HEK293 (cell line): ENCODE results near the gene ADRM1.

Source experiments
- REPIN1 ChIP-seq: fragments of 450-650 bp; formaldehyde crosslinking; IDR thresholded peaks from 2 replicates; pipeline ENCODE4 v1.5.1; 2017; ENCODE audit warnings: missing biosample characterization, missing genetic modification characterization, low read depth
- ZNF449 ChIP-seq: fragments of 450-650 bp; formaldehyde crosslinking; IDR thresholded peaks from 2 replicates; pipeline ENCODE4 v1.5.1; 2017; ENCODE audit warnings: missing biosample characterization, mild to moderate bottlenecking, missing genetic modification characterization, moderate library complexity
- ZSCAN5A ChIP-seq: fragments of 450-650 bp; formaldehyde crosslinking; IDR thresholded peaks from 2 replicates; pipeline ENCODE4 v1.5.1; 2016; ENCODE audit warnings: missing biosample characterization, missing genetic modification characterization
- TF ChIP-seq, protein P1 (sequence below): fragments of 450-650 bp; formaldehyde crosslinking; IDR thresholded peaks from 2 replicates; pipeline ENCODE4 v1.5.1; 2016; ENCODE audit warnings: missing biosample characterization, missing genetic modification characterization
- TF ChIP-seq, protein P2 (sequence below): fragments of 450-650 bp; formaldehyde crosslinking; IDR thresholded peaks from 2 replicates; pipeline ENCODE4 v1.5.1; 2016; ENCODE audit warnings: missing biosample characterization, missing genetic modification characterization
- TF ChIP-seq, protein P3 (sequence below): fragments of 450-650 bp; formaldehyde crosslinking; IDR thresholded peaks from 2 replicates; pipeline ENCODE4 v1.5.1; 2016; ENCODE audit warnings: missing biosample characterization, missing genetic modification characterization, borderline replicate concordance

GRCh38 chr20:62255976-62256375 is 46.8 kb upstream of the ADRM1 start:
- TF ChIP-seq, protein P1, sequence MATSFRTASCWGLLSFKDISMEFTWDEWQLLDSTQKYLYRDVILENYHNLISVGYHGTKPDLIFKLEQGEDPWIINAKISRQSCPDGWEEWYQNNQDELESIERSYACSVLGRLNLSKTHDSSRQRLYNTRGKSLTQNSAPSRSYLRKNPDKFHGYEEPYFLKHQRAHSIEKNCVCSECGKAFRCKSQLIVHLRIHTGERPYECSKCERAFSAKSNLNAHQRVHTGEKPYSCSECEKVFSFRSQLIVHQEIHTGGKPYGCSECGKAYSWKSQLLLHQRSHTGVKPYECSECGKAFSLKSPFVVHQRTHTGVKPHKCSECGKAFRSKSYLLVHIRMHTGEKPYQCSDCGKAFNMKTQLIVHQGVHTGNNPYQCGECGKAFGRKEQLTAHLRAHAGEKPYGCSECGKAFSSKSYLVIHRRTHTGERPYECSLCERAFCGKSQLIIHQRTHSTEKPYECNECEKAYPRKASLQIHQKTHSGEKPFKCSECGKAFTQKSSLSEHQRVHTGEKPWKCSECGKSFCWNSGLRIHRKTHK, result no peak
- TF ChIP-seq ZSCAN5A (tag by site-specific recombination), result no peak
- TF ChIP-seq, protein P2, sequence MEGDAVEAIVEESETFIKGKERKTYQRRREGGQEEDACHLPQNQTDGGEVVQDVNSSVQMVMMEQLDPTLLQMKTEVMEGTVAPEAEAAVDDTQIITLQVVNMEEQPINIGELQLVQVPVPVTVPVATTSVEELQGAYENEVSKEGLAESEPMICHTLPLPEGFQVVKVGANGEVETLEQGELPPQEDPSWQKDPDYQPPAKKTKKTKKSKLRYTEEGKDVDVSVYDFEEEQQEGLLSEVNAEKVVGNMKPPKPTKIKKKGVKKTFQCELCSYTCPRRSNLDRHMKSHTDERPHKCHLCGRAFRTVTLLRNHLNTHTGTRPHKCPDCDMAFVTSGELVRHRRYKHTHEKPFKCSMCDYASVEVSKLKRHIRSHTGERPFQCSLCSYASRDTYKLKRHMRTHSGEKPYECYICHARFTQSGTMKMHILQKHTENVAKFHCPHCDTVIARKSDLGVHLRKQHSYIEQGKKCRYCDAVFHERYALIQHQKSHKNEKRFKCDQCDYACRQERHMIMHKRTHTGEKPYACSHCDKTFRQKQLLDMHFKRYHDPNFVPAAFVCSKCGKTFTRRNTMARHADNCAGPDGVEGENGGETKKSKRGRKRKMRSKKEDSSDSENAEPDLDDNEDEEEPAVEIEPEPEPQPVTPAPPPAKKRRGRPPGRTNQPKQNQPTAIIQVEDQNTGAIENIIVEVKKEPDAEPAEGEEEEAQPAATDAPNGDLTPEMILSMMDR (tag by site-specific recombination), result no peak
- TF ChIP-seq, protein P3, sequence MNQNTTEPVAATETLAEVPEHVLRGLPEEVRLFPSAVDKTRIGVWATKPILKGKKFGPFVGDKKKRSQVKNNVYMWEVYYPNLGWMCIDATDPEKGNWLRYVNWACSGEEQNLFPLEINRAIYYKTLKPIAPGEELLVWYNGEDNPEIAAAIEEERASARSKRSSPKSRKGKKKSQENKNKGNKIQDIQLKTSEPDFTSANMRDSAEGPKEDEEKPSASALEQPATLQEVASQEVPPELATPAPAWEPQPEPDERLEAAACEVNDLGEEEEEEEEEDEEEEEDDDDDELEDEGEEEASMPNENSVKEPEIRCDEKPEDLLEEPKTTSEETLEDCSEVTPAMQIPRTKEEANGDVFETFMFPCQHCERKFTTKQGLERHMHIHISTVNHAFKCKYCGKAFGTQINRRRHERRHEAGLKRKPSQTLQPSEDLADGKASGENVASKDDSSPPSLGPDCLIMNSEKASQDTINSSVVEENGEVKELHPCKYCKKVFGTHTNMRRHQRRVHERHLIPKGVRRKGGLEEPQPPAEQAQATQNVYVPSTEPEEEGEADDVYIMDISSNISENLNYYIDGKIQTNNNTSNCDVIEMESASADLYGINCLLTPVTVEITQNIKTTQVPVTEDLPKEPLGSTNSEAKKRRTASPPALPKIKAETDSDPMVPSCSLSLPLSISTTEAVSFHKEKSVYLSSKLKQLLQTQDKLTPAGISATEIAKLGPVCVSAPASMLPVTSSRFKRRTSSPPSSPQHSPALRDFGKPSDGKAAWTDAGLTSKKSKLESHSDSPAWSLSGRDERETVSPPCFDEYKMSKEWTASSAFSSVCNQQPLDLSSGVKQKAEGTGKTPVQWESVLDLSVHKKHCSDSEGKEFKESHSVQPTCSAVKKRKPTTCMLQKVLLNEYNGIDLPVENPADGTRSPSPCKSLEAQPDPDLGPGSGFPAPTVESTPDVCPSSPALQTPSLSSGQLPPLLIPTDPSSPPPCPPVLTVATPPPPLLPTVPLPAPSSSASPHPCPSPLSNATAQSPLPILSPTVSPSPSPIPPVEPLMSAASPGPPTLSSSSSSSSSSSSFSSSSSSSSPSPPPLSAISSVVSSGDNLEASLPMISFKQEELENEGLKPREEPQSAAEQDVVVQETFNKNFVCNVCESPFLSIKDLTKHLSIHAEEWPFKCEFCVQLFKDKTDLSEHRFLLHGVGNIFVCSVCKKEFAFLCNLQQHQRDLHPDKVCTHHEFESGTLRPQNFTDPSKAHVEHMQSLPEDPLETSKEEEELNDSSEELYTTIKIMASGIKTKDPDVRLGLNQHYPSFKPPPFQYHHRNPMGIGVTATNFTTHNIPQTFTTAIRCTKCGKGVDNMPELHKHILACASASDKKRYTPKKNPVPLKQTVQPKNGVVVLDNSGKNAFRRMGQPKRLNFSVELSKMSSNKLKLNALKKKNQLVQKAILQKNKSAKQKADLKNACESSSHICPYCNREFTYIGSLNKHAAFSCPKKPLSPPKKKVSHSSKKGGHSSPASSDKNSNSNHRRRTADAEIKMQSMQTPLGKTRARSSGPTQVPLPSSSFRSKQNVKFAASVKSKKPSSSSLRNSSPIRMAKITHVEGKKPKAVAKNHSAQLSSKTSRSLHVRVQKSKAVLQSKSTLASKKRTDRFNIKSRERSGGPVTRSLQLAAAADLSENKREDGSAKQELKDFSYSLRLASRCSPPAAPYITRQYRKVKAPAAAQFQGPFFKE (tag by site-specific recombination), result no peak
- no peak for TF ChIP-seq ZNF449 (tag by site-specific recombination)
- no peak for TF ChIP-seq REPIN1 (tag by site-specific recombination)
